Astrocyte (in vitro differentiated cells and primary cell): ENCODE measurements around the gene RFX8.

ENCODE experiments used
- EZH2 ChIP-seq: IDR thresholded peaks from 2 replicates; pipeline ENCODE4 v1.6.1; 2012; ENCODE audit warnings: mild to moderate bottlenecking, low read length, inconsistent platforms; ENCODE audit not compliant: insufficient read depth
- TF ChIP-seq, protein P1 (sequence below): IDR thresholded peaks from 2 replicates; pipeline ENCODE4 v1.5.1; 2011; ENCODE audit warnings: low read depth, mild to moderate bottlenecking, inconsistent platforms, low read length, moderate library complexity; ENCODE audit not compliant: insufficient read depth

DNA sequence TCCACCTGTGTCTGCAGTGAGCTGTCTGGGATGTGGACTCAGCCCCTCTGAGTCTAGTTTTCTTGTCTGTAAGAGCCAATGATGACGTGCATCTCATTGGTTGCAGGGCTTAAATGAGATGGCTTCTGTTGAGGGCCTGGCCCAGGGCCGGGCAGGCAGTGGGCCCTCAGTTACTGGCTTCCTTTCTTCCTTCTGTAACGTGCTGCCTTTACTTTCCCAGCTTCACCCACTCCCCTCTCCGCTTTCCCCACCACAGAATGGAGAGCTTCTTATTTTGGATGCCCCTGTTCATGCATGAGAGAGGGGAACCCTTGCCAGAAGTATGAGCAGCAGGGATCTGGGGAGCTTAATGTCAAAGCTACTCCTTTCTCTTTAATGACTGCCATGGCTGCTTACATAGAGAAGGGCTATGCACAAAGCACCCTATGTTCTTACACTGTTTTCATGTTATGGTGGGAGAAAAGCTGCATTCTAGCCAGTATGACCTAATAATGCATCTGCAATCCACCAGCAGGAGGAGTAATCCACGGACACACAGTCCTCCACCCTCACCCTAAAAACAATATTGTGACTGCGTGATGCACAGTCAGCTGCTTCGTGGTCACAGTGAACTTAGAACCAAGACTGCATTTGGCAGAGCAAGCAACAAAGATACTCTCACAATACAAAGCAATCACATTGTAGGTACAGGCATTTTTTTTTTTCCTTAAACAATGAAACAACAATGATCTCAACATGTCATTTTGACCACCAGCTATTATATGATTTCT is 124.8 kb downstream of the RFX8 start:
- TF ChIP-seq, protein P1, sequence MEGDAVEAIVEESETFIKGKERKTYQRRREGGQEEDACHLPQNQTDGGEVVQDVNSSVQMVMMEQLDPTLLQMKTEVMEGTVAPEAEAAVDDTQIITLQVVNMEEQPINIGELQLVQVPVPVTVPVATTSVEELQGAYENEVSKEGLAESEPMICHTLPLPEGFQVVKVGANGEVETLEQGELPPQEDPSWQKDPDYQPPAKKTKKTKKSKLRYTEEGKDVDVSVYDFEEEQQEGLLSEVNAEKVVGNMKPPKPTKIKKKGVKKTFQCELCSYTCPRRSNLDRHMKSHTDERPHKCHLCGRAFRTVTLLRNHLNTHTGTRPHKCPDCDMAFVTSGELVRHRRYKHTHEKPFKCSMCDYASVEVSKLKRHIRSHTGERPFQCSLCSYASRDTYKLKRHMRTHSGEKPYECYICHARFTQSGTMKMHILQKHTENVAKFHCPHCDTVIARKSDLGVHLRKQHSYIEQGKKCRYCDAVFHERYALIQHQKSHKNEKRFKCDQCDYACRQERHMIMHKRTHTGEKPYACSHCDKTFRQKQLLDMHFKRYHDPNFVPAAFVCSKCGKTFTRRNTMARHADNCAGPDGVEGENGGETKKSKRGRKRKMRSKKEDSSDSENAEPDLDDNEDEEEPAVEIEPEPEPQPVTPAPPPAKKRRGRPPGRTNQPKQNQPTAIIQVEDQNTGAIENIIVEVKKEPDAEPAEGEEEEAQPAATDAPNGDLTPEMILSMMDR: peak; percentile 68
- TF ChIP-seq EZH2: no peak
